Left ventricle myocardium inferior (tissue), 1 donor: ENCODE data around the gene SKAP2. TPM values are rescaled to one million over a fixed set of nuclear protein-coding genes. Genes with fewer than 3 reads are reported as not detected.
"Not testable (repeated sequence)": the region's sequence is repeated elsewhere in the genome, so short reads cannot be mapped to it uniquely, and the experiment has no call there.

ENCODE experiments used
- DNase-seq: peaks from one replicate; pipeline ENCODE4 v3.0.0-alpha.2; 2020
- H3K27ac ChIP-seq: fragments of 200-600 bp; replicated peaks from 2 replicates; pipeline ENCODE4 v1.8.0; 2021
- H3K27me3 ChIP-seq: fragments of 200-600 bp; 2 replicates; pipeline ENCODE4 v1.8.0; 2021; ENCODE audit warnings: low read depth
- H3K36me3 ChIP-seq: fragments of 200-600 bp; 2 replicates; pipeline ENCODE4 v1.8.0; 2021
- H3K4me1 ChIP-seq: fragments of 200-600 bp; 2 replicates; pipeline ENCODE4 v1.8.0; 2021
- H3K4me3 ChIP-seq: fragments of 200-600 bp; 2 replicates; pipeline ENCODE4 v1.8.0; 2021; ENCODE audit warnings: mild to moderate bottlenecking, moderate library complexity
- H3K9me3 ChIP-seq: fragments of 200-600 bp; replicated peaks from 2 replicates; pipeline ENCODE4 v1.8.0; 2021
- CTCF ChIP-seq: fragments of 200-600 bp; IDR thresholded peaks from 2 replicates; pipeline ENCODE4 v1.8.0; 2021; ENCODE audit warnings: antibody characterized with exemption, mild to moderate bottlenecking, borderline replicate concordance
- intact Hi-C: fragments of 100-400 bp; cut with micrococcal nuclease; formaldehyde crosslinking; loops from one replicate; pipeline ENCODE4 v1.11.0; 2022
- total RNA-seq: library from RNA; stranded (reverse); fragmentation: NEBNext Ultra II Directional; extraction: Animal tissue kit (Norgen Biotek cat#: 25700); gene quantifications from one replicate; pipeline ENCODE4 v1.2.1, GENCODE V29; 2021
- donor health status: DM: no; HTN: yes; CAD: no; lungs with severe emphysema.

Gene SKAP2
- total RNA-seq, 1 donor from 2014 or later = 5.2 TPM

GRCh38 chr7:26850193-26850651 is 14.2 kb downstream of the SKAP2 start:
- TF ChIP-seq CTCF = no peak
- H3K36me3 ChIP-seq = no peaks in the 10 kb centered on the region
- no peaks in the 10 kb centered on the region for H3K4me1 ChIP-seq
- H3K27me3 ChIP-seq = peaks cover 54% of the 10 kb centered on the region
- intact Hi-C loops = no loop called here
- no peak overlapping the region for H3K4me3 ChIP-seq
- no peaks in the 10 kb centered on the region for H3K9me3 ChIP-seq
- no peak for DNase-seq
- H3K27ac ChIP-seq = no peak overlapping the region

- no peaks in the 10 kb centered on the region for H3K4me1 ChIP-seq
- H3K36me3 ChIP-seq = no peaks in the 10 kb centered on the region
- H3K4me3 ChIP-seq = no peak overlapping the region
- no peak for DNase-seq
- no peak overlapping the region for H3K27ac ChIP-seq
- no peaks in the 10 kb centered on the region for H3K9me3 ChIP-seq
- no peak for TF ChIP-seq CTCF
- intact Hi-C loops = no loop called here
- peaks cover 32% of the 10 kb centered on the region for H3K27me3 ChIP-seq
These were observed 20.7 kb downstream of the SKAP2 start for GRCh38 chr7:26843705-26844104.

- intact Hi-C loops = no loop called here
- H3K27ac ChIP-seq = no peak overlapping the region
- DNase-seq = no peak
- no peak overlapping the region for H3K4me3 ChIP-seq
- H3K4me1 ChIP-seq = no peaks in the 10 kb centered on the region
- no peaks in the 10 kb centered on the region for H3K36me3 ChIP-seq
- no peak for TF ChIP-seq CTCF
- H3K27me3 ChIP-seq = peaks cover 33% of the 10 kb centered on the region
- no peaks in the 10 kb centered on the region for H3K9me3 ChIP-seq
These were observed 21.5 kb downstream of the SKAP2 start for GRCh38 chr7:26842897-26843296.

DNA sequence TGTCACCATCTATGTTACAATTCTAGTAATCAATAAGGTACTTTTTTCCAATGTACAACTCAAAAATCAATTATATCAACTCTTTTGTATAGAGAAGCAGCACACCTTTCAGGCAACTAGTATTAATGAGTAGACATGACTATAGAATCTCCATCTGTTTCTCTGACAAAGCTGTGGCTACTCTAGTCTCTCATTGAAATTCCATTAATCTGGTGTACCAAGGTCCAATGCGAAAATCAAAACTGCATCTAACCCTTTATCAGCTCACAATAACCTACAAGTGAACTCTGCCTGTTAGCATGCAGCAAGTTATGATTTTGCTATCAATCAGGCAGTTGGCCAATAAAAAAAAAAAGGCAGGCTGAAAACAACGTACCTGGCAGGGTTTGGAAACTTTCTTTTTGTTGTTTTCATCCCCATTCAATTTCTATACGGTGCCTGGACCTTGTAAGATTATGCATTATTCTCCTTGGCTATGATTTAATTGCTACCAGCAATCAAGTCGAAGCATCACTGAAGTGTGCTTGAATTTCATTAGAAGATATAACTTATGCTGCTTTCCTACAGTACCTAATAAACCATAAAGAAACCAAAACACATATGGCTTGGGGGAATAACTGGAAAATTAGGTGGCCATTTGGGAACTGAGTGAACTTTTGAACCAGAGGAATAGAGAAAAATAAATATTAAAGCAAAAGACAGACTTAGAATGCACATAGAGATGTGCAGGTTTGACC is 23.2 kb downstream of the SKAP2 start:
- Histone ChIP-seq H3K27me3 (peaks cover 33% of the 10 kb centered on the region), H3K36me3 (no peaks in the 10 kb centered on the region), H3K4me1 (no peaks in the 10 kb centered on the region), H3K4me3 (no peak overlapping the region), H3K9me3 (peaks cover 12% of the 10 kb centered on the region), H3K27ac (no peak overlapping the region)
- DNase-seq = no peak
- intact Hi-C loops = no loop called here
- no peak for TF ChIP-seq CTCF

DNA sequence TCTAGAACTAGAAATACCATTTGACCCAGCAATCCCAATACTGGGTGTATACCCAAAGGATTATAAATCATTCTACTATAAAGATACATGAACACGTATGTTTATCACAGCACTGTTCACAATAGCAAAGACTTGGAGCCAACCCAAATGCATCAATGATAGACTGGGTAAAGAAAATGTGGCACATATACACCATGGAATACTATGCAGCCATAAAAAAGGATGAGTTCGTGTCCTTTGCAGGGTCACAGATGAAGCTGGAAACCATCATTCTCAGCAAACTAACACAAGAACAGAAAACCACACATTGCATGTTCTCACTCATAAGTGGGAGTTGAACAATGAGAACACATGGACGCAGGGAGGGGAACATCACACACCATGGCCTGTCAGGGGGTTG is 27.6 kb downstream of the SKAP2 start:
- H3K4me3 ChIP-seq, intact Hi-C loops, H3K27ac ChIP-seq, H3K27me3 ChIP-seq, H3K36me3 ChIP-seq, DNase-seq, H3K4me1 ChIP-seq: not testable (repeated sequence)
- H3K9me3 ChIP-seq = peaks cover 31% of the 10 kb centered on the region

DNA sequence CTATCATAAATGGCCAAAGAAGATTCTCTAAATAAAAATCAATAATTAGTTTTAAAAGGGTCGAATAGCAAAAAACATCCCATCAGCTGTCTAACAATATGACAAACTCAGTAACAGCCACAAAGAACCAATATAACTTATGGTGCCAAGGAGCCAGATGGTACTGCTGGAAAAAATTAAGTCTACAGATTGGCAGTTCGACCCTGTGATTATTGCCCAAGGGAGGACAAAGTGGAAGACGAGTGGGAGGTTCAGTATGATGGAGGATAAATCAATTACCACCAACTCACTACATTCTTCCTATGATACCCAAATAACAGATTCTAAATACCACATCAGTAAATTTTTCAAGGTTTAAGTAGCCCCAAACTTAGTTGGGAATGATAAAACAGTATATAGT is 49.0 kb downstream of the SKAP2 start:
- Histone ChIP-seq H3K27me3 (no peaks in the 10 kb centered on the region), H3K4me1 (no peaks in the 10 kb centered on the region), H3K27ac (no peak overlapping the region), H3K36me3 (no peaks in the 10 kb centered on the region), H3K4me3 (no peak overlapping the region), H3K9me3 (peaks cover 10% of the 10 kb centered on the region)
- TF ChIP-seq CTCF = no peak
- intact Hi-C loops = no loop called here
- no peak for DNase-seq
